HepG2 (cell line): ENCODE results near the gene MYH10. TPM values are rescaled to one million over a fixed set of nuclear protein-coding genes. Genes with fewer than 3 reads are reported as not detected.

Experiments
- CBFB ChIP-seq: sonication (generic); formaldehyde crosslinking; IDR thresholded peaks from 2 replicates; pipeline ENCODE4 v1.4.0; 2020; ENCODE audit warnings: missing genetic modification reagents
- CENPX ChIP-seq: sonication (generic); formaldehyde crosslinking; IDR thresholded peaks from 2 replicates; pipeline ENCODE4 v1.9.0; 2021; ENCODE audit warnings: mild to moderate bottlenecking, missing genetic modification reagents, moderate library complexity
- CREB1 ChIP-seq, 2 experiments: fragments of 450-650 bp in 1 of 2; IDR thresholded peaks; 2 replicates each; pipeline ENCODE4 v1.6.1; 2016 to 2017; ENCODE audit warnings: control low read depth in 1 of 2, mild to moderate bottlenecking in 1 of 2, missing compliant biosample characterization in 1 of 2, missing genetic modification characterization in 1 of 2
- CREBL2 ChIP-seq: sonication (generic); formaldehyde crosslinking; IDR thresholded peaks from 2 replicates; pipeline ENCODE4 v1.8.1; 2023; ENCODE audit warnings: missing genetic modification reagents, mild to moderate bottlenecking, borderline replicate concordance
- HMGA1 ChIP-seq: sonication (generic); formaldehyde crosslinking; conservative IDR thresholded peaks from 2 replicates; pipeline ENCODE4 v1.4.0; 2020; ENCODE audit warnings: missing genetic modification reagents
- KDM3A ChIP-seq: IDR thresholded peaks from 2 replicates; pipeline ENCODE4 v1.6.1; 2018; ENCODE audit warnings: low read depth, missing compliant biosample characterization
- MAFF ChIP-seq: IDR thresholded peaks from 2 replicates; pipeline ENCODE4 v1.6.1; 2011; ENCODE audit warnings: low read depth, low read length, improper control_type of control experiment
- NCOA5 ChIP-seq: sonication (generic); formaldehyde crosslinking; IDR thresholded peaks from 2 replicates; pipeline ENCODE4 v1.4.0; 2020; ENCODE audit warnings: missing genetic modification reagents
- NFE2L2 ChIP-seq: fragments of 150-350 bp; IDR thresholded peaks from 2 replicates; pipeline ENCODE4 v1.6.1; 2014; ENCODE audit warnings: low read length
- NR2F1 ChIP-seq, 2 experiments: fragments of 450-650 bp in 1 of 2; formaldehyde crosslinking in 1 of 2; IDR thresholded peaks; 2 replicates each; pipeline versions ENCODE4 v1.5.0 to v1.6.1; 2016 to 2020; ENCODE audit warnings: mild to moderate bottlenecking in 1 of 2, missing compliant biosample characterization in 1 of 2, missing genetic modification reagents in 1 of 2, moderate library complexity in 1 of 2
- POLR2A ChIP-seq, 2 experiments: IDR thresholded peaks; 2 replicates each; pipeline ENCODE4 v1.6.1; 2011; ENCODE audit warnings: low read depth in 2 of 2, low read length in 2 of 2, mild to moderate bottlenecking in 1 of 2, moderate library complexity in 1 of 2; ENCODE audit not compliant: insufficient read depth in 1 of 2
- SMARCC2 ChIP-seq: fragments of 450-650 bp; IDR thresholded peaks from 2 replicates; pipeline ENCODE4 v1.6.1; 2017; ENCODE audit warnings: antibody characterized with exemption, mild to moderate bottlenecking
- SOX6 ChIP-seq, 2 experiments: fragments of 450-650 bp in 1 of 2; sonication (generic) in 1 of 2; formaldehyde crosslinking in 1 of 2; IDR thresholded peaks; 2 replicates each; pipeline versions ENCODE4 v1.4.0 to v1.6.1; 2017 to 2020; ENCODE audit warnings: antibody characterized with exemption in 1 of 2, mild to moderate bottlenecking in 1 of 2, missing genetic modification reagents in 1 of 2
- SUZ12 ChIP-seq: fragments of 150-350 bp; IDR thresholded peaks from 2 replicates; pipeline ENCODE4 v1.6.1; 2014; ENCODE audit warnings: low read depth, low read length
- TBP ChIP-seq: sonication (generic); formaldehyde crosslinking; IDR thresholded peaks from 2 replicates; pipeline ENCODE4 v1.5.0; 2020; ENCODE audit warnings: missing genetic modification reagents
- THRA ChIP-seq: sonication (generic); formaldehyde crosslinking; IDR thresholded peaks from 2 replicates; pipeline ENCODE4 v1.4.0; 2020; ENCODE audit warnings: missing genetic modification reagents, borderline replicate concordance
- ZC3H13 ChIP-seq: sonication (generic); formaldehyde crosslinking; IDR thresholded peaks from 2 replicates; pipeline ENCODE4 v1.8.1; 2023; ENCODE audit warnings: mild to moderate bottlenecking, missing genetic modification reagents, moderate library complexity
- ZNF24 ChIP-seq: fragments of 450-650 bp; IDR thresholded peaks from 2 replicates; pipeline ENCODE4 v1.6.1; 2017; ENCODE audit warnings: antibody characterized with exemption, mild to moderate bottlenecking
- ZNF570 ChIP-seq: sonication (generic); formaldehyde crosslinking; IDR thresholded peaks from 2 replicates; pipeline ENCODE4 v1.4.0; 2020; ENCODE audit warnings: mild to moderate bottlenecking, missing genetic modification reagents, borderline replicate concordance
- ZNF574 ChIP-seq: sonication (generic); formaldehyde crosslinking; IDR thresholded peaks from 2 replicates; pipeline ENCODE4 v1.4.0; 2020; ENCODE audit warnings: missing genetic modification reagents
- ZNF607 ChIP-seq: sonication (generic); formaldehyde crosslinking; IDR thresholded peaks from 2 replicates; pipeline ENCODE4 v1.5.1; 2020; ENCODE audit warnings: missing genetic modification reagents, mild to moderate bottlenecking, borderline replicate concordance
- ZNF629 ChIP-seq: sonication (generic); formaldehyde crosslinking; conservative IDR thresholded peaks from 2 replicates; pipeline ENCODE4 v1.5.0; 2020; ENCODE audit warnings: missing genetic modification reagents
- ZNF644 ChIP-seq: IDR thresholded peaks from 2 replicates; pipeline ENCODE4 v1.6.1; 2016; ENCODE audit warnings: low read depth
- ZNF687 ChIP-seq: sonication (generic); formaldehyde crosslinking; IDR thresholded peaks from 2 replicates; pipeline ENCODE4 v1.5.1; 2020; ENCODE audit warnings: mild to moderate bottlenecking, missing genetic modification reagents, moderate library complexity
- polyA plus RNA-seq, 8 experiments: library from polyadenylated mRNA; depleted of rRNA in 3 of 8; stranded (reverse) in 7 of 8; unstranded in 1 of 8; fragments of >200 nt; fragmentation: Illumina TruSeq in 4 of 8; extraction: Trizol in 4 of 8; gene quantifications; 2 replicates each; pipeline versions ENCODE4 v1.2.1 to v1.2.3, GENCODE V29; 2011 to 2016; ENCODE audit warnings: low read depth in 4 of 8, missing spikeins in 1 of 8, mixed read lengths in 1 of 8; ENCODE audit not compliant: insufficient read depth in 1 of 8
- total RNA-seq, 5 experiments: library from RNA; depleted of rRNA; stranded (reverse); fragments of >200 nt; fragmentation: Illumina TruSeq; extraction: Trizol; gene quantifications; 2 replicates each; pipeline ENCODE4 v1.2.3, GENCODE V29; 2016; ENCODE audit warnings: low read depth in 1 of 5

Gene MYH10
- total and polyA plus RNA-seq, 2 of the 13 experiments (the other 11 are each of a cell fraction or from before 2014, with no cell fraction given): 43.4 to 68.6 TPM

DNA sequence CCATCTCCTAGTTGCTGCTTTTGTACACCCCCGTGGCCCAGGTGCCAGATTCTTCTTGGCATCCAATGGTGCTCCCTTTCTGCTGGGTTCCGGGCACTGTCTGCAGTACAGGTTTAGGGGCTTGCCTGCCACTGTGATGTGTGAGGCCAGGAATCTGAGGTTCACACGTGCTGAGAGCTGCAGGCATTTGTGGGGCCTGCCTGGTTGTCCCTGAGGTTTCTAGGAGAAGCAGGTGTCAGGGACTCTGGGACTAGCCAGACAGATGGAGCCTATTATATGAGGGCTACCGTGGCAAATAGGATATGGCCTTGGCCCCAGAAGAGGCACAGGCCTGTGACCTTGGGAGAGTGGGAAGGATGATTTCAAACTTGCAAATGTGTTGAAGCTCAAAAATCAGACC is 165.6 kb downstream of the MYH10 start (continued):
- TF ChIP-seq ZNF574 (0 out of 2 replicates have a peak, but pooled peaks have one; percentile 22), CBFB (CRISPR knock-in tag) (no peak), THRA (CRISPR knock-in tag) (0 out of 2 replicates have a peak, but pooled peaks have one; percentile 22), ZNF629 (CRISPR knock-in tag) (no peak), POLR2A (IDR thresholded peaks at IDR 0.05; ENCODE audit: insufficient read depth in 1 of 2, low read depth in 2 of 2, low read length in 2 of 2) (0 out of 4 replicates have a peak, but pooled peaks of 1 of the 2 experiments have one; percentile 17), NCOA5 (no peak), ZNF607 (CRISPR knock-in tag) (no peak), CREBL2 (CRISPR knock-in tag) (no peak), SOX6 (IDR thresholded peaks at IDR 0.05) (no peak), SOX6 (CRISPR knock-in tag; IDR thresholded peaks at IDR 0.05) (peak; percentile 18; the same call in 1 of the 2 replicates), ZNF644 (CRISPR knock-in tag) (no peak), NFE2L2 (no peak), ZC3H13 (no peak), NR2F1 (CRISPR knock-in tag; IDR thresholded peaks at IDR 0.05) (no peak), MAFF (no peak), HMGA1 (CRISPR knock-in tag) (no peak), SUZ12 (no peak), CREB1 (IDR thresholded peaks at IDR 0.05) (no peak), CREB1 (CRISPR knock-in tag; IDR thresholded peaks at IDR 0.05) (no peak), ZNF687 (CRISPR knock-in tag) (peak; percentile 54; the same call in 1 of the 2 replicates), KDM3A (CRISPR knock-in tag) (no peak), TBP (CRISPR knock-in tag) (no peak), ZNF570 (CRISPR knock-in tag) (no peak), ZNF24 (no peak), CENPX (CRISPR knock-in tag) (no peak), SMARCC2 (no peak)
